T-helper 1 cell treated with Interleukin-12 subunit alpha and Interleukin-12 subunit beta and Interleukin-4 antibody, amounts not matched to agents 30 μg/mL and 1 μg/mL, for 36 hours (primary cell): ENCODE data around the gene PSMC5.

ENCODE experiments used
- H3K27ac Mint-ChIP-seq: one replicate; pipeline ENCODE4 v1.8.0; 2021; ENCODE audit warnings: mild to moderate bottlenecking, mixed read lengths
- H3K27me3 Mint-ChIP-seq: one replicate; pipeline ENCODE4 v1.8.0; 2021; ENCODE audit warnings: low read depth, mixed read lengths
- H3K36me3 Mint-ChIP-seq: one replicate; pipeline ENCODE4 v1.8.0; 2021; ENCODE audit warnings: low read depth, mixed read lengths
- H3K4me1 Mint-ChIP-seq: one replicate; pipeline ENCODE4 v1.8.0; 2021; ENCODE audit warnings: low read depth, mixed read lengths
- H3K4me3 Mint-ChIP-seq: one replicate; pipeline ENCODE4 v1.8.0; 2021; ENCODE audit warnings: mild to moderate bottlenecking, moderate library complexity, mixed read lengths
- H3K9me3 Mint-ChIP-seq: one replicate; pipeline ENCODE4 v1.8.0; 2021; ENCODE audit warnings: mixed read lengths

PSMC5 gene

DNA sequence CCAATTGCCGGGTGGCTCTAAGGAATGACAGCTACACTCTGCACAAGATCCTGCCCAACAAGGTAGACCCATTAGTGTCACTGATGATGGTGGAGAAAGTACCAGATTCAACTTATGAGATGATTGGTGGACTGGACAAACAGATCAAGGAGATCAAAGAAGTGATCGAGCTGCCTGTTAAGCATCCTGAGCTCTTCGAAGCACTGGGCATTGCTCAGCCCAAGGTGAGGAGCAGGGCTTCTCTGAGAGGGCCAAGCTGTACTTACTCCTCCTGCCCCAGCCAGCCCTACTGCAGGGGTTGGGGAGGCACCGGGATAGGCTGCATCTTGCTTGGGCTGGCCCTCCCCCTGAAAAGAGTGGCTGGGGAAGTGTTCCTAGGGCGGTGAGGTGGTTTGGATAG is 3.0 kb downstream of the PSMC5 start:
- Mint-ChIP-seq H3K27ac (no peak overlapping the region), H3K27me3 (no peaks in the 10 kb centered on the region), H3K9me3 (no peaks in the 10 kb centered on the region), H3K4me3 (no peak overlapping the region), H3K36me3 (peaks cover 53% of the 10 kb centered on the region), H3K4me1 (peaks cover 51% of the 10 kb centered on the region)

GRCh38 chr17:63830904-63831491 is 3.8 kb downstream of the PSMC5 start:
- Mint-ChIP-seq H3K27ac (peak overlapping the region; percentile 52), H3K9me3 (no peaks in the 10 kb centered on the region), H3K36me3 (peaks cover 52% of the 10 kb centered on the region), H3K4me3 (no peak overlapping the region), H3K4me1 (peaks cover 47% of the 10 kb centered on the region), H3K27me3 (no peaks in the 10 kb centered on the region)

- Mint-ChIP-seq H3K4me3 (no peak overlapping the region), H3K27ac (peak overlapping the region; percentile 20), H3K4me1 (peaks cover 43% of the 10 kb centered on the region), H3K9me3 (no peaks in the 10 kb centered on the region), H3K36me3 (peaks cover 50% of the 10 kb centered on the region), H3K27me3 (no peaks in the 10 kb centered on the region)
These were observed 4.3 kb downstream of the PSMC5 start for GRCh38 chr17:63831505-63831904.

DNA sequence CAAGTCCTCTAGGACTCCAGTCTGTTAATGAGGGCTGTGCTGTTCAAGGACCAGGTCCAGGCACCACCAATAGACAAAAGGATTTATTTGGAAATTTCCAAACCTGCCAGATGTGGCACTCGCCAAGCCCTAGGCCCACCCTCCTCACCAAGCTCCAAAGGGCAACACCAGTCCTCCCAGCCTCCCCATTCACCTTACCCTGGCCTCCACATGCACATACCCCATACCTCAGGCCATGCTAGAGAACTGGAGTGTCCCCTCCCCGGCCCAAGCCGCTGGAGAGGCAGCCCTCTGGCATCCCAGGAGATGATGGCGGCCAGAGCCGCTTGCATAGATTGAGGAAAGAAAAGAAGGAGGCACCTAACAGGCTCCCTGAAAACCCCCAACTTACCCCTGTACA is 4.8 kb downstream of the PSMC5 start:
- no peak overlapping the region for H3K4me3 Mint-ChIP-seq
- peaks cover 50% of the 10 kb centered on the region for H3K36me3 Mint-ChIP-seq
- no peak overlapping the region for H3K27ac Mint-ChIP-seq
- peaks cover 44% of the 10 kb centered on the region for H3K4me1 Mint-ChIP-seq
- no peaks in the 10 kb centered on the region for H3K27me3 Mint-ChIP-seq
- no peaks in the 10 kb centered on the region for H3K9me3 Mint-ChIP-seq

DNA sequence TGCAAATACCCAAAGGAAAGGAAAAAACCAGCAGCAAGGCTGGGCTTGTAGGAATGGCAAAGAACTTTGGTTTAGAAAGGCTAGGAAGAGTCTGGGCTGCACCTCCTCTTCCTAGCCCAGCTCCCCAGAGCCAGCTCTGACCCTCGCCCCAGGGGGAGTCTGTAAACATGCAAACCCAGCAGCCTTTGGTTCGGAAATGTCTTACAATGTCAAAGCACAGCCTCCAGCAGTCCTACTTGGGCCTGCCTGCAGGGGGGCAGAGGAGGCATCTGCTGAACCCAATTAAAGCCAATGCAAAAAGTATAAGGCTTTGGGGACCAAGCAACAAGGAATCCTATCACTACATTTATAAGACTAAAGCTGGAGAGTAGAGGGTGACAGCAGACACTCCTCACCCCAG is 5.2 kb downstream of the PSMC5 start:
- peaks cover 51% of the 10 kb centered on the region for H3K36me3 Mint-ChIP-seq

GRCh38 chr17:63833026-63833740 is 6.0 kb downstream of the PSMC5 start:
- Mint-ChIP-seq H3K4me1 (peaks cover 43% of the 10 kb centered on the region), H3K4me3 (no peak overlapping the region), H3K27ac (no peak overlapping the region), H3K36me3 (peaks cover 47% of the 10 kb centered on the region), H3K9me3 (no peaks in the 10 kb centered on the region), H3K27me3 (no peaks in the 10 kb centered on the region)

More for the DNA sequence above, 5.2 kb downstream of the PSMC5 start:
- peaks cover 46% of the 10 kb centered on the region for H3K4me1 Mint-ChIP-seq
- H3K27me3 Mint-ChIP-seq, result no peaks in the 10 kb centered on the region
- H3K27ac Mint-ChIP-seq, result no peak overlapping the region
- H3K4me3 Mint-ChIP-seq, result no peak overlapping the region
- H3K9me3 Mint-ChIP-seq, result no peaks in the 10 kb centered on the region

DNA sequence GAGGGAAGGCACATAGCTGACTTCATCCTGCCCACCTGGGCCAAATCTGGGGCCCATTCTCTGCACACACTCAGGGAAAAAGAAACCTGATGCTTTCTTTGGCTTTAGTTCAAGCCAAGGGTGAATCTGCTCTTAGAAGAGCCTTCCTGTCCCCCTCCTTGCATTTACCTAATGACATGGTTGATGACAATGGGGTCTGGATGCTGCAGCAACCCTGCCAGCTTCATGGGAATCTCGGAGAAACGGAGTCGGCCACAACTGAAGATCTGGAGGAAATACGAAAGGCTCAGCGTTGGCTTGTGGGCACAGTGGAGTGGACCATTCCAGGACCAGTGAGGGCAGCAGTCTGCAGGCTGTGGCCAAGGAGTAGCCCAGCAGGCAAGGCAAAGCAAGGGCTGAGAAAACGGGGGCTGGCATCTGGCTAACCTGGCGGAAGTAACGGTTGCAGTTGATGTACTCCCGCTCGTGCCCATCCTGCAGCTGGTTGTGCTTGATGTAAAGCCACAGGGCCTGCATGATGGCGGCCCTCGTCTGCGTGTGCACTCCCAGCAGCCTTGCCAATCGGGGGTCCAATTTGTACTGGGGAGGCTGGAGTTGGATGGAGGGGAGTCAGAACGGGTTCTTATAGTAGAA is 6.6 kb downstream of the PSMC5 start:
- no peaks in the 10 kb centered on the region for H3K27me3 Mint-ChIP-seq
- peaks cover 44% of the 10 kb centered on the region for H3K36me3 Mint-ChIP-seq
- H3K4me3 Mint-ChIP-seq, result no peak overlapping the region
- H3K9me3 Mint-ChIP-seq, result no peaks in the 10 kb centered on the region
- H3K27ac Mint-ChIP-seq, result peak overlapping the region; percentile 7
- peaks cover 37% of the 10 kb centered on the region for H3K4me1 Mint-ChIP-seq

DNA sequence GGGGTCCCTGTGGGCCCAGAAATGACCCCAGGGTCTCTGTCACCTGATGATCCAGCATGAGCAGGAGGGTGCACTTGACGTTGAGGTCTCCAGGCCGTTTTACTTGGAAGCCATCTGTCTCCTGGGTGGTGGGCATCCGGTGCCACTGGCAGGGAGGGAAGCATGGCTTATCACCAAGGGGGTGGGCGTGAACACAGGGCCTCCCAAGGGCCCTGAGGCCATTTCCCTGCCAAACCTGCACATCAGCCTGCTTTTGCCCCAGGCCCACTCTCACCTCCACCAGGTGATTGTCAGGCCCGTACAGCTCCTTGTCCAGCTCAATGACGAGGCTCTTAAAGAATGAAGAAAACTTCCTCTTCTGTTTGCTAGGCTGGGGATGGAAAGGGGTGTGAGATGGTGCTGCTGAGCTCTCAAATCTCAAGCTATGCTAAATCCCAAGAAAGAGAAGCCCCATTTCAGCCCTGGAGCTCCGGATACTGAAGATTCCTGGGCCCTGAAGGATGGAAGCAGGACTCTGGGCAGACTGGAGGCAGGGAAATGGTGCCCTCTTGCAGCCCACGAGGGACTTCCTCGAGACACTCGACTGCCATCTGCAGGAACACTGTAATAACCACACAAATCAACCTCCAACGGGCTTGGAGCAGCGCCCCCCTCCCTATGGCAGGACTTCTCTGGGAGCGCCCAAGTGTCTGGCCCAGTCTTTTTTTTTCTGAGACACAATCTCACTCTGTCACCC is 7.4 kb downstream of the PSMC5 start:
- no peaks in the 10 kb centered on the region for H3K27me3 Mint-ChIP-seq
- H3K4me3 Mint-ChIP-seq, result no peak overlapping the region
- H3K9me3 Mint-ChIP-seq, result no peaks in the 10 kb centered on the region
- peaks cover 37% of the 10 kb centered on the region for H3K36me3 Mint-ChIP-seq
- peak overlapping the region; percentile 55 for H3K27ac Mint-ChIP-seq
- H3K4me1 Mint-ChIP-seq, result peaks cover 36% of the 10 kb centered on the region

GRCh38 chr17:63835167-63835720 is 8.0 kb downstream of the PSMC5 start:
- Mint-ChIP-seq H3K9me3 (no peaks in the 10 kb centered on the region), H3K4me1 (peaks cover 31% of the 10 kb centered on the region), H3K36me3 (peaks cover 31% of the 10 kb centered on the region), H3K27ac (peak overlapping the region; percentile 38), H3K27me3 (no peaks in the 10 kb centered on the region), H3K4me3 (no peak overlapping the region)

- peaks cover 18% of the 10 kb centered on the region for H3K36me3 Mint-ChIP-seq
- no peaks in the 10 kb centered on the region for H3K9me3 Mint-ChIP-seq
- no peak overlapping the region for H3K27ac Mint-ChIP-seq
- no peaks in the 10 kb centered on the region for H3K27me3 Mint-ChIP-seq
- H3K4me3 Mint-ChIP-seq, result no peak overlapping the region
- peaks cover 31% of the 10 kb centered on the region for H3K4me1 Mint-ChIP-seq
These were observed 9.6 kb downstream of the PSMC5 start for GRCh38 chr17:63836811-63837210.

DNA sequence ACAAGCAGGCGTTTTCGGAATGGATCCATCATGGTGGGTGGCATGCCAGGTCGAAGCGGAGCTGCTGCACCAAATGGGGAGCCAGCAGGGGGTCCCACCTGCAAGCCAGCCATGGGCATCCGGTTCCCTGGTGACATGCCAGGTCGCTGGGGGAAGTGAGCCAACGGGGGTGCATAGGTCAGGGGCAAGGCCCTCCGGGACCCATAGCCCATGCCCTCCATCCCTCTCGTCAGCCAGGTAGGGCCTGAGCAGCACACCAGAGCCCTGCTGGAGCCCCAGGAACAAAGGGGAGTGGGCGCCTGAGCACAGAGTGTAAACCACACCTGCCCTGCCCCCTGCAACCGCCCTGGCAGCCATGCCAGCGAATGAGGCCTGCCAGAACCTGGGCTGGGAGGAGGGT is 10.2 kb downstream of the PSMC5 start:
- H3K36me3 Mint-ChIP-seq, result peaks cover 15% of the 10 kb centered on the region
- H3K9me3 Mint-ChIP-seq, result no peaks in the 10 kb centered on the region
- no peaks in the 10 kb centered on the region for H3K27me3 Mint-ChIP-seq
- H3K4me1 Mint-ChIP-seq, result peaks cover 31% of the 10 kb centered on the region
- H3K4me3 Mint-ChIP-seq, result no peak overlapping the region
- no peak overlapping the region for H3K27ac Mint-ChIP-seq

- H3K27me3 Mint-ChIP-seq, result no peaks in the 10 kb centered on the region
- H3K9me3 Mint-ChIP-seq, result no peaks in the 10 kb centered on the region
- H3K4me3 Mint-ChIP-seq, result no peak overlapping the region
- peaks cover 15% of the 10 kb centered on the region for H3K36me3 Mint-ChIP-seq
- peak overlapping the region; percentile 24 for H3K27ac Mint-ChIP-seq
- H3K4me1 Mint-ChIP-seq, result peaks cover 31% of the 10 kb centered on the region
These were observed 10.8 kb downstream of the PSMC5 start for GRCh38 chr17:63837962-63838600.

GRCh38 chr17:63838631-63839171 is 11.5 kb downstream of the PSMC5 start:
- H3K4me3 Mint-ChIP-seq, result peak overlapping the region; percentile 14
- H3K9me3 Mint-ChIP-seq, result no peaks in the 10 kb centered on the region
- peaks cover 14% of the 10 kb centered on the region for H3K36me3 Mint-ChIP-seq
- H3K27me3 Mint-ChIP-seq, result no peaks in the 10 kb centered on the region
- no peak overlapping the region for H3K27ac Mint-ChIP-seq
- H3K4me1 Mint-ChIP-seq, result peaks cover 31% of the 10 kb centered on the region
